HepG2 (cell line): ENCODE data around the gene SPSB2. TPM values are rescaled to one million over a fixed set of nuclear protein-coding genes. Genes with fewer than 3 reads are reported as not detected.

Experiments used
- AKAP8 ChIP-seq: sonication (generic); formaldehyde crosslinking; IDR thresholded peaks from 2 replicates; pipeline ENCODE4 v1.5.1; 2020; ENCODE audit warnings: mild to moderate bottlenecking, missing genetic modification reagents
- ATF1 ChIP-seq: IDR thresholded peaks from 2 replicates; pipeline ENCODE4 v1.6.1; 2016; ENCODE audit warnings: mild to moderate bottlenecking, control low read depth
- BRD4 ChIP-seq: sonication (generic); formaldehyde crosslinking; IDR thresholded peaks from 2 replicates; pipeline ENCODE4 v1.4.0; 2020; ENCODE audit warnings: missing genetic modification reagents
- CBX2 ChIP-seq, 2 experiments: fragments of 200-600 bp in 1 of 2; sonication (generic); formaldehyde crosslinking in 1 of 2; IDR thresholded peaks; 2 replicates each; pipeline versions ENCODE4 v1.7.0 to v1.8.1; 2018 to 2022; ENCODE audit warnings: low read depth in 2 of 2, low read length in 1 of 2, mild to moderate bottlenecking in 1 of 2, missing genetic modification reagents in 1 of 2
- CC2D1A ChIP-seq: sonication (generic); formaldehyde crosslinking; IDR thresholded peaks from 2 replicates; pipeline ENCODE4 v1.8.1; 2023; ENCODE audit warnings: mild to moderate bottlenecking, missing genetic modification reagents
- DNMT1 ChIP-seq: sonication (generic); formaldehyde crosslinking; IDR thresholded peaks from 2 replicates; pipeline ENCODE4 v1.5.1; 2020; ENCODE audit warnings: mild to moderate bottlenecking, missing genetic modification reagents
- FOXK1 ChIP-seq: sonication (generic); formaldehyde crosslinking; IDR thresholded peaks from 2 replicates; pipeline ENCODE4 v1.4.0; 2020; ENCODE audit warnings: low read depth, missing genetic modification reagents, borderline replicate concordance
- GABPB1 ChIP-seq: IDR thresholded peaks from 2 replicates; pipeline ENCODE4 v1.6.1; 2016; ENCODE audit warnings: mild to moderate bottlenecking, missing genetic modification reagents, moderate library complexity, missing compliant biosample characterization
- MZF1 ChIP-seq: sonication (generic); formaldehyde crosslinking; IDR thresholded peaks from 2 replicates; pipeline ENCODE4 v1.8.1; 2023; ENCODE audit warnings: mild to moderate bottlenecking, missing genetic modification reagents, borderline replicate concordance
- NFYB ChIP-seq: sonication (generic); formaldehyde crosslinking; IDR thresholded peaks from 2 replicates; pipeline ENCODE4 v1.4.0; 2020; ENCODE audit warnings: missing genetic modification reagents
- PAX8 ChIP-seq: sonication (generic); formaldehyde crosslinking; IDR thresholded peaks from 2 replicates; pipeline ENCODE4 v1.8.0; 2022; ENCODE audit warnings: mild to moderate bottlenecking, missing genetic modification reagents, borderline replicate concordance
- RBM22 ChIP-seq: fragments of 200-400 bp; formaldehyde crosslinking; optimal IDR thresholded peaks from 2 replicates; pipeline ENCODE3; 2017; ENCODE audit warnings: mild to moderate bottlenecking, low read length, moderate library complexity
- RFX5 ChIP-seq: IDR thresholded peaks from 2 replicates; pipeline ENCODE4 v1.6.1; 2011; ENCODE audit warnings: low read depth, low read length, improper control_type of control experiment
- SAFB2 ChIP-seq: sonication (generic); formaldehyde crosslinking; IDR thresholded peaks from 2 replicates; pipeline ENCODE4 v1.5.1; 2020; ENCODE audit warnings: missing genetic modification reagents, low read depth, mild to moderate bottlenecking, borderline replicate concordance
- SP2 ChIP-seq: sonication (generic); formaldehyde crosslinking; IDR thresholded peaks from 2 replicates; pipeline ENCODE4 v1.5.1; 2020; ENCODE audit warnings: mild to moderate bottlenecking, missing genetic modification reagents
- ZMYM4 ChIP-seq: sonication (generic); formaldehyde crosslinking; IDR thresholded peaks from 2 replicates; pipeline ENCODE4 v1.8.1; 2023; ENCODE audit warnings: mild to moderate bottlenecking, missing genetic modification reagents
- ZNF329 ChIP-seq: sonication (generic); formaldehyde crosslinking; IDR thresholded peaks from 2 replicates; pipeline ENCODE4 v1.9.0; 2021; ENCODE audit warnings: low read depth, mild to moderate bottlenecking, missing genetic modification reagents
- ZNF34 ChIP-seq: sonication (generic); formaldehyde crosslinking; IDR thresholded peaks from 2 replicates; pipeline ENCODE4 v1.4.0; 2020; ENCODE audit warnings: mild to moderate bottlenecking, missing genetic modification reagents, borderline replicate concordance
- ZNF432 ChIP-seq: sonication (generic); formaldehyde crosslinking; IDR thresholded peaks from 2 replicates; pipeline ENCODE4 v1.5.0; 2020; ENCODE audit warnings: missing genetic modification reagents, mild to moderate bottlenecking, borderline replicate concordance
- ZNF619 ChIP-seq: sonication (generic); formaldehyde crosslinking; IDR thresholded peaks from 2 replicates; pipeline ENCODE4 v1.4.0; 2020; ENCODE audit warnings: mild to moderate bottlenecking, missing genetic modification reagents
- ZNF720 ChIP-seq: sonication (generic); formaldehyde crosslinking; IDR thresholded peaks from 2 replicates; pipeline ENCODE4 v1.4.0; 2020; ENCODE audit warnings: missing genetic modification reagents
- ZNF782 ChIP-seq: sonication (generic); formaldehyde crosslinking; IDR thresholded peaks from 2 replicates; pipeline ENCODE4 v1.4.0; 2020; ENCODE audit warnings: missing genetic modification reagents, mild to moderate bottlenecking, borderline replicate concordance
- ZNF879 ChIP-seq: sonication (generic); formaldehyde crosslinking; IDR thresholded peaks from 2 replicates; pipeline ENCODE4 v1.8.1; 2023; ENCODE audit warnings: missing genetic modification reagents
- ZSCAN9 ChIP-seq: IDR thresholded peaks from 2 replicates; pipeline ENCODE4 v1.6.1; 2016; ENCODE audit warnings: borderline replicate concordance
- polyA plus RNA-seq, 8 experiments: library from polyadenylated mRNA; depleted of rRNA in 3 of 8; stranded (reverse) in 7 of 8; unstranded in 1 of 8; fragments of >200 nt; fragmentation: Illumina TruSeq in 4 of 8; extraction: Trizol in 4 of 8; gene quantifications; 2 replicates each; pipeline versions ENCODE4 v1.2.1 to v1.2.3, GENCODE V29; 2011 to 2016; ENCODE audit warnings: low read depth in 4 of 8, missing spikeins in 1 of 8, mixed read lengths in 1 of 8; ENCODE audit not compliant: insufficient read depth in 1 of 8
- total RNA-seq, 5 experiments: library from RNA; depleted of rRNA; stranded (reverse); fragments of >200 nt; fragmentation: Illumina TruSeq; extraction: Trizol; gene quantifications; 2 replicates each; pipeline ENCODE4 v1.2.3, GENCODE V29; 2016; ENCODE audit warnings: low read depth in 1 of 5
- TF ChIP-seq, protein P1 (sequence below): sonication (generic); formaldehyde crosslinking; IDR thresholded peaks from 2 replicates; pipeline ENCODE4 v1.5.0; 2020; ENCODE audit warnings: mild to moderate bottlenecking, missing genetic modification reagents, borderline replicate concordance
- TF ChIP-seq, protein P2 (sequence below): sonication (generic); formaldehyde crosslinking; IDR thresholded peaks from 2 replicates; pipeline ENCODE4 v1.4.0; 2020; ENCODE audit warnings: missing genetic modification reagents

SPSB2 gene
- total and polyA plus RNA-seq, 2 of the 13 experiments (the other 11 are each of a cell fraction or from before 2014, with no cell fraction given), result 2.0 to 6.2 TPM

DNA sequence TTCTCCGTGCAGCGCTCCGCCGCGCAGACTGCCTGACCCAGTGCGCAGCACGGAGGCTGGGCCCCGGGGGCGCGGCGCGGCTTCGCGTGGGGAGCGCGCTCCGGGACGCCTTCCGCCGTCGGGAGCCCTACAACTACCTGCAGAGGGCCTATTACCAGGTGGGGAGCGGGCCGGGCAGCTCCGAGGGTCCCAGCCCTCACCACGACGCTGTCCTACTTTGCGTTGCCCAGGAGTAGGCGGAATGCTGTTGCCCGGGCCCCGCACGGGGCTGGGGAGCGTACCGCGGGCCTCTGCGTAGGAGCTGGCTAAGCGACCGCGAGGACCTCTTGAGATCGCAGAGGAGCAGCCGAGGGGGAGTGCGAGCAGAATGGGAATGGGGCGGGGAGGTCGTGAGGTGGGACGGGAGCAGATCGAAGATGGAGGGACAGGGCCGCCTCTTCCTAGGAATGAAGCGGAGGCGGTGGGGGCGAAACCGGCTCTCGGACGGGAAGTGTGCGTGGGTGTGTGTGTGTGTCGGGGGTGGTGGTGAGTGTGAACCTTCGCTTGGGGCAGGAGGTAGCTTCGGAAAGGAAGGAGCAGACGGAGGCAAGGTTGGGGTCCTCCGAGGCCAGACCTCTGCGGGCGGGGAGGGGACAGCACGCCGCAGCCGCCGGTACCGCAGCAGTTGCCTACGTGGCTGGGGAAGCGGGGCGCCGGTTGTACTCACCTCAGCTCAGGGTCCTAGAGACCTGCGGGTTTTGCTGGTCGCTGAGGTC lies 44.1 kb downstream of the SPSB2 start (continued):
- TF ChIP-seq ZNF34 (CRISPR knock-in tag), result no peak
- TF ChIP-seq, protein P1, sequence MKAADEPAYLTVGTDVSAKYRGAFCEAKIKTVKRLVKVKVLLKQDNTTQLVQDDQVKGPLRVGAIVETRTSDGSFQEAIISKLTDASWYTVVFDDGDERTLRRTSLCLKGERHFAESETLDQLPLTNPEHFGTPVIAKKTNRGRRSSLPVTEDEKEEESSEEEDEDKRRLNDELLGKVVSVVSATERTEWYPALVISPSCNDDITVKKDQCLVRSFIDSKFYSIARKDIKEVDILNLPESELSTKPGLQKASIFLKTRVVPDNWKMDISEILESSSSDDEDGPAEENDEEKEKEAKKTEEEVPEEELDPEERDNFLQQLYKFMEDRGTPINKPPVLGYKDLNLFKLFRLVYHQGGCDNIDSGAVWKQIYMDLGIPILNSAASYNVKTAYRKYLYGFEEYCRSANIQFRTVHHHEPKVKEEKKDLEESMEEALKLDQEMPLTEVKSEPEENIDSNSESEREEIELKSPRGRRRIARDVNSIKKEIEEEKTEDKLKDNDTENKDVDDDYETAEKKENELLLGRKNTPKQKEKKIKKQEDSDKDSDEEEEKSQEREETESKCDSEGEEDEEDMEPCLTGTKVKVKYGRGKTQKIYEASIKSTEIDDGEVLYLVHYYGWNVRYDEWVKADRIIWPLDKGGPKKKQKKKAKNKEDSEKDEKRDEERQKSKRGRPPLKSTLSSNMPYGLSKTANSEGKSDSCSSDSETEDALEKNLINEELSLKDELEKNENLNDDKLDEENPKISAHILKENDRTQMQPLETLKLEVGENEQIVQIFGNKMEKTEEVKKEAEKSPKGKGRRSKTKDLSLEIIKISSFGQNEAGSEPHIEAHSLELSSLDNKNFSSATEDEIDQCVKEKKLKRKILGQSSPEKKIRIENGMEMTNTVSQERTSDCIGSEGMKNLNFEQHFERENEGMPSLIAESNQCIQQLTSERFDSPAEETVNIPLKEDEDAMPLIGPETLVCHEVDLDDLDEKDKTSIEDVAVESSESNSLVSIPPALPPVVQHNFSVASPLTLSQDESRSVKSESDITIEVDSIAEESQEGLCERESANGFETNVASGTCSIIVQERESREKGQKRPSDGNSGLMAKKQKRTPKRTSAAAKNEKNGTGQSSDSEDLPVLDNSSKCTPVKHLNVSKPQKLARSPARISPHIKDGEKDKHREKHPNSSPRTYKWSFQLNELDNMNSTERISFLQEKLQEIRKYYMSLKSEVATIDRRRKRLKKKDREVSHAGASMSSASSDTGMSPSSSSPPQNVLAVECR (CRISPR knock-in tag), result peak; percentile 76
- no peak for TF ChIP-seq CBX2 (IDR thresholded peaks at IDR 0.05; ENCODE audit: low read depth, low read length)
- TF ChIP-seq CBX2 (CRISPR knock-in tag; IDR thresholded peaks at IDR 0.05; ENCODE audit: low read depth), result no peak
- TF ChIP-seq SAFB2 (CRISPR knock-in tag), result no peak
- TF ChIP-seq ZMYM4 (CRISPR knock-in tag), result 0 out of 2 replicates have a peak, but pooled peaks have one; percentile 61
- TF ChIP-seq FOXK1 (CRISPR knock-in tag), result no peak
- no peak for TF ChIP-seq DNMT1 (CRISPR knock-in tag)
- TF ChIP-seq ZNF329, result no peak
- TF ChIP-seq RFX5, result no peak
- no peak for TF ChIP-seq ZNF720 (CRISPR knock-in tag)
- TF ChIP-seq RBM22, result peak; percentile 70
- peak; percentile 58 for TF ChIP-seq GABPB1
- no peak for TF ChIP-seq AKAP8 (CRISPR knock-in tag)
- TF ChIP-seq ZNF879 (CRISPR knock-in tag), result peak; percentile 95
- 0 out of 2 replicates have a peak, but pooled peaks have one; percentile 18 for TF ChIP-seq SP2 (CRISPR knock-in tag)
- TF ChIP-seq, protein P2, sequence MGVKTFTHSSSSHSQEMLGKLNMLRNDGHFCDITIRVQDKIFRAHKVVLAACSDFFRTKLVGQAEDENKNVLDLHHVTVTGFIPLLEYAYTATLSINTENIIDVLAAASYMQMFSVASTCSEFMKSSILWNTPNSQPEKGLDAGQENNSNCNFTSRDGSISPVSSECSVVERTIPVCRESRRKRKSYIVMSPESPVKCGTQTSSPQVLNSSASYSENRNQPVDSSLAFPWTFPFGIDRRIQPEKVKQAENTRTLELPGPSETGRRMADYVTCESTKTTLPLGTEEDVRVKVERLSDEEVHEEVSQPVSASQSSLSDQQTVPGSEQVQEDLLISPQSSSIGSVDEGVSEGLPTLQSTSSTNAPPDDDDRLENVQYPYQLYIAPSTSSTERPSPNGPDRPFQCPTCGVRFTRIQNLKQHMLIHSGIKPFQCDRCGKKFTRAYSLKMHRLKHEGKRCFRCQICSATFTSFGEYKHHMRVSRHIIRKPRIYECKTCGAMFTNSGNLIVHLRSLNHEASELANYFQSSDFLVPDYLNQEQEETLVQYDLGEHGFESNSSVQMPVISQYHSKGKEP (CRISPR knock-in tag), result no peak
- 0 out of 2 replicates have a peak, but pooled peaks have one; percentile 40 for TF ChIP-seq ZNF432 (CRISPR knock-in tag)
- TF ChIP-seq ZSCAN9 (CRISPR knock-in tag), result no peak
- TF ChIP-seq ZNF619 (CRISPR knock-in tag), result no peak; the same call in 1 of the 2 replicates
- TF ChIP-seq ATF1, result no peak
- TF ChIP-seq BRD4, result no peak
- TF ChIP-seq ZNF782, result no peak
- 0 out of 2 replicates have a peak, but pooled peaks have one; percentile 37 for TF ChIP-seq PAX8 (CRISPR knock-in tag)
- no peak for TF ChIP-seq CC2D1A (CRISPR knock-in tag)
- TF ChIP-seq MZF1 (CRISPR knock-in tag), result 0 out of 2 replicates have a peak, but pooled peaks have one; percentile 17
- TF ChIP-seq NFYB (CRISPR knock-in tag), result no peak
